GM13977 (cell line): ENCODE data around the gene GALNT9.

Experiments
- DNase-seq: peaks from one replicate; pipeline ENCODE4 v3.0.0; 2012; ENCODE audit warnings: low spot score
- CTCF ChIP-seq: IDR thresholded peaks from 2 replicates; pipeline ENCODE4 v1.5.1; 2012; ENCODE audit warnings: mild to moderate bottlenecking, control low read depth; ENCODE audit not compliant: insufficient read depth; ENCODE audit errors: extremely low read depth, missing control alignments
- in situ Hi-C: fragments of 300-500 bp; cut with MboI; formaldehyde crosslinking; loops from one replicate; pipeline ENCODE4 v1.12.0; 2022; ENCODE audit warnings: low sequenced_read_pairs, low pct_unique_long_range_greater_than_20kb, mixed read lengths, inconsistent platforms; ENCODE audit not compliant: unreplicated experiment

Gene GALNT9

GRCh38 chr12:132353811-132354210 lies 24.4 kb upstream of the GALNT9 start:
- no peak for DNase-seq
- in situ Hi-C loops: no loop called here
- TF ChIP-seq CTCF: no peak

GRCh38 chr12:132352896-132353800 lies 23.8 kb upstream of the GALNT9 start:
- no peak for TF ChIP-seq CTCF
- in situ Hi-C loops: no loop called here
- no peak for DNase-seq

- DNase-seq: no peak
- no peak for TF ChIP-seq CTCF
- in situ Hi-C loops: no loop called here
Measured at GRCh38 chr12:132351751-132352495, 22.5 kb upstream of the GALNT9 start.

DNA sequence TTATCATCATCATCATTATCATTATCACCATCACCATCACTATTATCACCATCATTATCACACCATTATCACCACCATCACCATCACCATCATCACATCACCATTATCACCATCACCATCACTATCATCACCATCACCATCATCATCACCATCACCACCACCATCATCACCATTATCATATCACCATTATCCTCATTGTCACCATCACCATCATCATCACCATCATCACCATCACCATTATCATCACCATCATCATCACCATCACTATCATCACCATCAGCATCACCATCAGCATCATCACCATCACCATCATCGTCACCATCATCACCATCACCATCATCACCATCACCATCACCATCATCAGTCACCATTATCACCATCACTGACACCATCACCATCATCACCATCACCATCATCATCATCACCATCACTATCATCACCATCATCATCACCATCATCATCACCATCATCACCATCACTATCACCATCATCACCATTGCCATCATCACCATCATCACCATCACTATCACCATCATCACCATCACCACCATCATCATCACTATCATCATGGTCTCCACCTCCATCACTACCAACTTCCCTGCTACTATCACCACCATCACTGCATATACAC lies 20.2 kb upstream of the GALNT9 start:
- no peak for TF ChIP-seq CTCF
- in situ Hi-C loops: no loop called here
- no peak for DNase-seq

- in situ Hi-C loops: no loop called here
- no peak for TF ChIP-seq CTCF
- DNase-seq: no peak
Measured at GRCh38 chr12:132348176-132348575, 18.8 kb upstream of the GALNT9 start.

DNA sequence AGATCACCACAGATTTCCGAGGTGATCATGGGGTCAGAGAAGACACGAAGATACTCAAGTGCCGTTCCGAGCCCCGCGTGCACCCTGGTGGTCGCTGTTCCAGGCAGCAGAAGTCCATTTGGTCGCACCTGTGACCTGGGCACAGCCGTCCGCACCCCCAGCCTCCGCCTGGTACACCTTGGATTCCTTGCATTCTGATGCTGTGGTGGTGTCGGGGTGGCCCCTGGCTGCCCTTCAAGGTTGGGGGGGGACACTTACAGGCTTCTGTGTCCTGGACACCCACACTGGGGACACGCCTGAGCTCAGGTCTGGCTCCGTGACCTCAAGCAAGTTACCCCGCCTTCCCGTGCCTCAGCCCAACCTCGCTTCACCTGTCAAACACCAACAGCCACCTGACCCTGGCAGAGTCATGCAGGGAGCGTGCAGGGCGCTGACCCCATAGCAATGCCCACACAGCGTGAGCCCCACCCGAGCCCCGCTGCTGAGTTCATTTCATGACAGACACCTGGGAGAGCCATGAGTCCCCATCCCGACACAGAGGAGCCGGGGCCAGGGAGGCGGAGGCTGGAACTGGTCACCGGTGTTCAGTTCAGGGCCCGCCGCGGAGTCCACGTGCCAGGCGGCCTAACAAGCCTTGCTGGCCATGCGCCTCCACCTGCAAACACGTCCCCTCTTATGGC lies 17.9 kb upstream of the GALNT9 start:
- in situ Hi-C loops: no loop called here
- no peak for TF ChIP-seq CTCF
- no peak for DNase-seq
